DOHH2 (cell line): ENCODE data around the gene FRMD4B.

Experiments
- H3F3A ChIP-seq: fragments of 200-600 bp; sonication (generic), shearing (Covaris generic); 2 replicates; pipeline ENCODE4 v1.6.0; 2016; ENCODE audit warnings: antibody characterized with exemption, mild to moderate bottlenecking; ENCODE audit not compliant: control insufficient read depth, insufficient read depth
- H3K27ac ChIP-seq: fragments of 200-600 bp; sonication (generic); 2 replicates; pipeline ENCODE4 v1.5.1; 2014; ENCODE audit warnings: low read depth, mild to moderate bottlenecking, low read length, moderate library complexity
- H3K27me3 ChIP-seq: fragments of 200-600 bp; sonication (generic); 2 replicates; pipeline ENCODE4 v1.6.1; 2014; ENCODE audit warnings: mild to moderate bottlenecking, low read length, mixed read lengths; ENCODE audit not compliant: control insufficient read depth
- H3K36me3 ChIP-seq: fragments of 200-600 bp; sonication (generic); 2 replicates; pipeline ENCODE4 v1.6.1; 2014; ENCODE audit warnings: mild to moderate bottlenecking, low read length, moderate library complexity, mixed read lengths; ENCODE audit not compliant: control insufficient read depth
- H3K4me1 ChIP-seq: fragments of 200-600 bp; sonication (generic); 2 replicates; pipeline ENCODE4 v1.6.1; 2014; ENCODE audit warnings: mild to moderate bottlenecking, low read length, mixed read lengths; ENCODE audit not compliant: control insufficient read depth
- H3K4me2 ChIP-seq: fragments of 200-600 bp; sonication (generic); 2 replicates; pipeline ENCODE4 v1.6.0; 2014; ENCODE audit warnings: mild to moderate bottlenecking, low read length, moderate library complexity
- H3K4me3 ChIP-seq: fragments of 200-600 bp; sonication (generic); 2 replicates; pipeline ENCODE4 v1.5.1; 2014; ENCODE audit warnings: mild to moderate bottlenecking, low read length, mixed read lengths
- H3K79me2 ChIP-seq: fragments of 200-600 bp; sonication (generic); 2 replicates; pipeline ENCODE4 v1.6.1; 2014; ENCODE audit warnings: mild to moderate bottlenecking, low read length, mixed read lengths; ENCODE audit not compliant: control insufficient read depth
- H3K9me2 ChIP-seq: fragments of 200-600 bp; sonication (generic); replicated peaks from 2 replicates; pipeline ENCODE4 v1.6.1; 2014; ENCODE audit warnings: mild to moderate bottlenecking, low read length, mixed read lengths; ENCODE audit not compliant: control insufficient read depth
- H3K9me3 ChIP-seq: fragments of 200-600 bp; sonication (generic); 2 replicates; pipeline ENCODE4 v1.6.1; 2014; ENCODE audit warnings: antibody characterized with exemption, low read length, mixed read lengths; ENCODE audit not compliant: control insufficient read depth, insufficient read depth
- H4K20me1 ChIP-seq: fragments of 200-600 bp; sonication (generic); 2 replicates; pipeline ENCODE4 v1.6.0; 2014; ENCODE audit warnings: low read depth, mild to moderate bottlenecking, antibody characterized with exemption, low read length, moderate library complexity; ENCODE audit not compliant: control insufficient read depth, insufficient read depth
- CTCF ChIP-seq: fragments of 200-600 bp; sonication (generic); IDR thresholded peaks from one replicate; pipeline ENCODE4 v1.5.1; 2014; ENCODE audit warnings: antibody characterized with exemption, mild to moderate bottlenecking, low read depth, low read length; ENCODE audit not compliant: poor library complexity, severe bottlenecking
- EZH2phosphoT487 ChIP-seq: fragments of 200-600 bp; sonication (generic); IDR thresholded peaks from 2 replicates; pipeline ENCODE4 v1.6.1; 2017; ENCODE audit warnings: borderline replicate concordance, mild to moderate bottlenecking, antibody characterized with exemption, low read length, moderate library complexity, mixed read lengths

The FRMD4B gene

GRCh38 chr3:69162308-69162980 lies 223.4 kb downstream of the FRMD4B start:
- no peaks in the 10 kb centered on the region for H4K20me1 ChIP-seq
- no peaks in the 10 kb centered on the region; the same call in 1 of the 2 replicates for H3K27me3 ChIP-seq
- H3K9me2 ChIP-seq: no peaks in the 10 kb centered on the region
- H3K36me3 ChIP-seq: no peaks in the 10 kb centered on the region
- H3K27ac ChIP-seq: no peak overlapping the region
- TF ChIP-seq CTCF: no peak
- TF ChIP-seq EZH2phosphoT487: no peak
- no peaks in the 10 kb centered on the region for H3F3A ChIP-seq
- no peak overlapping the region for H3K4me2 ChIP-seq
- H3K4me3 ChIP-seq: no peak overlapping the region
- H3K79me2 ChIP-seq: no peaks in the 10 kb centered on the region
- no peaks in the 10 kb centered on the region for H3K9me3 ChIP-seq
- no peaks in the 10 kb centered on the region for H3K4me1 ChIP-seq

- Histone ChIP-seq H3K79me2 (no peaks in the 10 kb centered on the region), H3K27me3 (peaks cover 3% of the 10 kb centered on the region; the same call in 1 of the 2 replicates), H3F3A (no peaks in the 10 kb centered on the region), H3K4me3 (no peak overlapping the region), H3K4me1 (no peaks in the 10 kb centered on the region), H3K4me2 (no peak overlapping the region), H3K36me3 (no peaks in the 10 kb centered on the region), H3K9me3 (no peaks in the 10 kb centered on the region), H3K27ac (no peak overlapping the region), H4K20me1 (no peaks in the 10 kb centered on the region), H3K9me2 (no peaks in the 10 kb centered on the region)
- TF ChIP-seq EZH2phosphoT487 (no peak), CTCF (peak; percentile 82)
Observed at GRCh38 chr3:69161587-69162307, 224.1 kb downstream of the FRMD4B start.

DNA sequence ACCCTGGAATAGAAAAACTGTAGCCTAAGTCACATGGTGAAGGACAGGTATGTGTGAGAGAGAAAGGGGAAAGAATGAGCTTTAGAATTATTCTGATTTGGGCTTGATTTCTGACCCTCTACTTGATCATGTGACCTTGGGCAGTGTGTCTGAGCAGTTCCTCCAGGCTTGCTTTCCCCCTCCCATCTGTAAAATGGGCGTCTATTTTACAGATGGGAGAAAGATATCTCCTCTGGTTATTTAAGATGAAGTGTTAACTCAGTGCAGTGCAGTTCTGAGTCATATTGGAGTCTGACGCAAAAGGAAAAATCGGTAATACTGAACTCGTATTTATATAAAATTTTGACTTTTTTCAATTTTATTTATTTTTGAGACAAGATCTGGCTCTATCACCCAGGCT lies 225.4 kb downstream of the FRMD4B start:
- Histone ChIP-seq H3K4me2 (no peak overlapping the region), H3F3A (no peaks in the 10 kb centered on the region), H3K36me3 (no peaks in the 10 kb centered on the region), H3K4me1 (no peaks in the 10 kb centered on the region), H3K9me2 (no peaks in the 10 kb centered on the region), H3K9me3 (no peaks in the 10 kb centered on the region), H3K27me3 (peaks cover 7% of the 10 kb centered on the region; the same call in 1 of the 2 replicates), H3K27ac (no peak overlapping the region), H4K20me1 (no peaks in the 10 kb centered on the region), H3K4me3 (no peak overlapping the region), H3K79me2 (no peaks in the 10 kb centered on the region)
- no peak for TF ChIP-seq EZH2phosphoT487

GRCh38 chr3:69160107-69160506 lies 225.8 kb downstream of the FRMD4B start:
- Histone ChIP-seq H3K79me2 (no peaks in the 10 kb centered on the region), H3K4me3 (no peak overlapping the region), H3K4me2 (no peak overlapping the region), H3K27me3 (peaks cover 7% of the 10 kb centered on the region; the same call in 1 of the 2 replicates), H3K27ac (no peak overlapping the region), H3K9me3 (no peaks in the 10 kb centered on the region), H3K4me1 (no peaks in the 10 kb centered on the region), H3K9me2 (no peaks in the 10 kb centered on the region), H3K36me3 (no peaks in the 10 kb centered on the region), H3F3A (no peaks in the 10 kb centered on the region), H4K20me1 (no peaks in the 10 kb centered on the region)
- no peak for TF ChIP-seq EZH2phosphoT487
- no peak for TF ChIP-seq CTCF
